Caki2 (cell line): ENCODE data around the gene S100A7A. TPM values are rescaled to one million over a fixed set of nuclear protein-coding genes. Genes with fewer than 3 reads are reported as not detected.
"Not testable (repeated sequence)": the region's sequence is repeated elsewhere in the genome, so short reads cannot be mapped to it uniquely, and the experiment has no call there.

Source experiments
- DNase-seq: peaks from one replicate; pipeline ENCODE4 v3.0.0-alpha.2; 2015; ENCODE audit warnings: low read depth
- in situ Hi-C: cut with HindIII; loops from 2 replicates; pipeline ENCODE4 v1.10.0; 2016; ENCODE audit warnings: low sequenced_read_pairs, low pct_unique_long_range_greater_than_20kb, mixed read lengths
- total RNA-seq: library from RNA; depleted of rRNA; stranded (reverse); fragments of >200 nt; shearing (Covaris generic); gene quantifications from 2 replicates; pipeline ENCODE4 v1.2.3, GENCODE V29; 2014; ENCODE audit warnings: low replicate concordance

The S100A7A gene
- total RNA-seq, 1 experiment from 2014 or later, result not detected

GRCh38 chr1:153392258-153392657, 24.1 kb upstream of the S100A7A start:
- no peak for DNase-seq
- in situ Hi-C loops, result no loop called here

DNA sequence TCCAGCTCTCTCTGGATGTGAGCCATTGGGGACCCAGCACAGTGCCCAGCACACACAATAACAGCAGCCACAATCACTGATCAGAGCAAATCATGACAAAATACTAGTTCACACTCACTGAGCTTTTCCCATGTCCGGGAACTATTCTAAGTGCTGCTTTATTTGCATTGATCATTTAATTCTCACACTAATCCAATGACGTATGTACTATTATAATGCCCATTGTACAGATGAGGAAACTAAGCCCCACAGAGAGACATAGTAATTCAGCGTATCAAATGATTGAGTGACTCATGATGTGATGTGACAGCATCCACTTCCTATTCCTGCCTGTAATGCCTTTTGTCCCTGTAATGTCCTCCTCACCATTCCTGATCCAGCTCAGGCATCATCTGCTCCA, 23.5 kb upstream of the S100A7A start:
- in situ Hi-C loops, result no loop called here
- DNase-seq, result no peak

DNA sequence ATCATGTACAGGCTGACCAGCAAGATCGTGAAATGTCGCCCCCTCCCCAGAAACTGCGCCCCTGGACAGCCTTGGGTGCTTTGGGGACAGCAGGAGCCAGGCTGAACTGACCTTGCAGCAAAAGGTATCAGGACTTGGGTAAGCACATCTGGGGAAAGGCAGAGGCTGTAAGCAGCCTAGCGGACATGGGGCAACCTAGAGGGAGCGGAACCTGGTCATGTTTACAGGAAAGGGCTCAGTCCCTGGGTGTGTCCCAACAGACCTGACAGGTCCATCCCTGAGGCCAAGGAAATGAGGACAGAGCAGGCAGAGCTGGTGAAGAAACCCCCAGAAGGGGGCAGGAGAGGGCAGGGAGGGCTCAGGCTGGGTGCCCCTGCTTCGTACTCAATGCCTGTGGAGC, 22.4 kb upstream of the S100A7A start:
- no peak for DNase-seq
- in situ Hi-C loops, result no loop called here

- in situ Hi-C loops, result no loop called here
- no peak for DNase-seq
These were observed 21.9 kb upstream of the S100A7A start for GRCh38 chr1:153394391-153394790.

DNA sequence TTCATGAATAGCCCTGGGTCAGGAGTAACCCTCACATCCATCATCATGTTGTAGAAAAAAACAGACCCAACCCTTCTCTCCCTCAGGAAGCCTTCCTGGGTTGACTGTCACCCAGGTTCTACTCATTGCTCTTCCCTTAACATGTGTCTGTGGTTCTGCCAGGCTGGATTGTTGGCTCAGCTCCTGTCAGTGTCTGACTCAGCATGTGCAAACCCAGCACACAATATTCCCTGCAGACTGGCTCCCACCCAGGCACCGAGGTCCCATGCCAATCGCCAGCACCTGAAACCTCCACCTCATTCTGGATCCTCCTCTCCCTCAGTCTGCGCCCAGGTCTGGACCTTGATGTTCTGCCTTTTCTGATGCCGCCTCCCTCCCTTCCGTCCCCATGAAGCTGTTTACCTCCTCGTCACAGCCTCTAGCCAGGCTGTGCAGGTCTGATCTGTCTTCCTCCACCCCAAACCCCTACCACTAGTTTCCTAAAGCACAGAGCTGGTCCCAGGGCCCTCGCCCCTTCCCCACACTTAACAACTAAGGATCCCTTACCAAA, 21.1 kb upstream of the S100A7A start:
- no peak for DNase-seq
- in situ Hi-C loops, result no loop called here

DNA sequence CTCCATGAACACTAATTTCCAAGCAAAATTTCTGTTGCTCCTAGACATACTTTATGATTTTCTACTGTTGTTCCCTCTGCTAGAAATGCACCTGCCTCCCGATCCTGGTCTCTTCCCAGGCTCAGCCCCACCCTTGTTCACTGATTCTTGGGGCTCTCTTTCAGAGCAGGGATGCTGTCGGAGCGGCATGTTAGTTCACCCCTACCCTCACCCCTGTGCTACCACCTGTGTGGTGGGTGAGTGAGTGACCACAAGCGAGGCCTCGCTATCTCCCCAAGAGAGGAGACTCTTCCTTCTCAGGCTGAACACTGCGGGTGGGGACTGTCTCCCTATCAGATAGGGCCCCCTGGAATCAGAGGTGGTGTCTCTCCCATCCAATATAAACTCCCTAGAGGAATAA, 20.5 kb upstream of the S100A7A start:
- no peak for DNase-seq
- in situ Hi-C loops, result no loop called here

GRCh38 chr1:153396461-153396860, 19.9 kb upstream of the S100A7A start:
- DNase-seq, result no peak
- in situ Hi-C loops, result no loop called here

GRCh38 chr1:153397051-153397923, 19.0 kb upstream of the S100A7A start:
- DNase-seq, result no peak
- in situ Hi-C loops, result no loop called here

DNA sequence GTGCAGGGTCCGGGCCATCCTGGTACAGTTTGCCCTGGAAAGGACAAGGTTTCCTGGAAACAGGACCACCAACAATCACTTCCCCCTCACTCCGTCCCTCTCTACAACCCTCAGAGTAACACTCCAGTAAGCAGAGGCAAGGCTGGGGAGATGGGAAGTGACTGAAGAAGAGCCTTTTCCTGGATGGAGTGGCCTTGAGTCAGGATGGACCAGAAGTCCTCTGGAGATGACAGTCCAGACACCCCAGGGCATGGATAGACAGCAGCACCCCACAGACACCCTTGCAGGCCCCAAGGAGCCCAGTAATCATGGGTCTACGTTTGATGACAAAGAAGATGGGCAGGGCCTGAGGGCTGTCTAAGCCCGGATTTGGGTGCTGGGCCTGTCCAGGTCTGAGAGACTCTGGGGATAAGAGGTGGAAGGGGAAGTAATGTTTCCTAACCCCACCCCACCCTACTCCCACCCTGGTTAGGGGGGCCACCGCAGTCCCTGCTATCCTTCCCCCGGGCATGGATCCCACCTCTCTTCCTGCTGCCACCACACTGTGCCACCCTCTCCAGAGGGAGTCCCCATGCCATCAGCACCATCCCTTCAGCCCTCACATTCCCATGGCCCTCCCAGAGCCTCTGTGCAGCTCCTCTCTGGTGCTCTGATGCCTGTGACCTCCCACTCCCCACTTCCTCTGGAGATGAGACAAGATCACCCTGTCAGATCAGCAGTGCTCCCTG, 18.2 kb upstream of the S100A7A start:
- DNase-seq, result no peak
- in situ Hi-C loops, result no loop called here

DNA sequence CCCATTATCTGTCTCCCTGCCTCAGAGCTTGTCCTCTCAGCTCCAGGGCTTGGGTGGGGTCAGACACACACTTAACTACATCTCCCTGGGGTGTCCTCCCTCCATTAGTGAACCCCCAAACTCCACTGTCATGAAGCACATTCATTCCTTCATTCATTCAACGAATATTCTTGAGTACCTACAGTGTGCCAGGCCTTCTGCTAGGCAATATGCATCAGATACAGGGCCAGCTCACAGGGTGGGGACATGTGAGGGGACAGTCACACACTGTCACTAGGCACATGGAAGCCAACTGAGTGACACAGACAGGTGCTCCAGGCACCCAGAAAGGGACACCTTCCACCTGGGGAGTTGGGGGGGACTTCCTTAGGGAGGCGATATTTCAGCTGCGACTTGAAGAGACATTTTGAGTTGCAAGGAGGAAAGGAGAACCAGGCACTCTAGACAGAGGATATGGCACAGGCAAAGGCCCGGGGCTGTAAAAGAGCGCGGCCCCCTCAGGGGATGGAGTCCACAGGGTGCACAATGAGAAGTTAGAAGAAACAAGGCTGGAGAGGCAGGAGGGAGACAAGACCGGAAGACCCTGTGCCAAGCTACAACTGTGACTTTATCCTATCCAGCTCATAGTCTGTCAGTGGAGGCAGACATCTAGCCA, 16.8 kb upstream of the S100A7A start:
- DNase-seq, result no peak
- in situ Hi-C loops, result no loop called here

DNA sequence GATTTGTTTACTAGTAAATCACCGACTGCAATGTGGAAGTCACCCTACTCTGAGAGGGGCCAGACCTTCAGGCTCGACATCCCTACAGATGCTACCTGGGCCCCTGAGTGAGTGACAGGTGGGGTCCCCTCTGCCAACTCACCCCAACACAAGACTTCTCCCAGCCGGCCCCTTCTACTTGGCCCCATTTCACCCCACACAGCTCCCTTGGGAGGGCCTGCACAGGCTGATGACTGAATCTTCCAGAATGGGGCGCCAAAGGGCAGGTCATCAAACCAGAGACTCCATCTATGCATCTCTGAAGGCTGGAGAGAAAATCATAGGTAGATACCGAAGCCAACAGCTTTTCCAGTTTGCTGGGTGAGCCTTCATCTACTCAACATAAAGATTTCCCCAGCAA, 16.1 kb upstream of the S100A7A start:
- no peak for DNase-seq
- in situ Hi-C loops, result no loop called here

- DNase-seq, result no peak
- in situ Hi-C loops, result no loop called here
These were observed 14.9 kb upstream of the S100A7A start for GRCh38 chr1:153401461-153401860.

DNA sequence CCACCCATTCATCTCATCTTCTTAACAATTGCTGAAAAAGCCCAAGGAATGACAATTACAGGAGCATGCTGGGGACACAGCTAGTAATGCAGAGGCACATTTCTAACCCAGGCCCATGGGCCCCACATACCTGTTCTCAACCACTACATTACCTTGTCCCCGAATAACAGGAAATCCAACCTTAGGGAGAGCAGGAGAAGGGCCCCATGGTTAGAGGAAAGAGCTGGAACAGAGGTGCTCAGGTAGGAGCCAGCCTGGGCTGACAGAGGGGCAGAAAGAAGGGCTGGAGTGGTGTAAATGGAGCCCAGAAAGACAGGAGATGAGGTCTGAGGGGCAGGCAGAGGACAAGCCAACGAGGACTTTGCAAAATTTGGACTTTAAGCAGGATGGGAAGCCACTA, 14.1 kb upstream of the S100A7A start:
- DNase-seq, result no peak
- in situ Hi-C loops, result no loop called here

- in situ Hi-C loops, result no loop called here
- no peak for DNase-seq
These were observed 12.8 kb upstream of the S100A7A start for GRCh38 chr1:153403421-153404085.

DNA sequence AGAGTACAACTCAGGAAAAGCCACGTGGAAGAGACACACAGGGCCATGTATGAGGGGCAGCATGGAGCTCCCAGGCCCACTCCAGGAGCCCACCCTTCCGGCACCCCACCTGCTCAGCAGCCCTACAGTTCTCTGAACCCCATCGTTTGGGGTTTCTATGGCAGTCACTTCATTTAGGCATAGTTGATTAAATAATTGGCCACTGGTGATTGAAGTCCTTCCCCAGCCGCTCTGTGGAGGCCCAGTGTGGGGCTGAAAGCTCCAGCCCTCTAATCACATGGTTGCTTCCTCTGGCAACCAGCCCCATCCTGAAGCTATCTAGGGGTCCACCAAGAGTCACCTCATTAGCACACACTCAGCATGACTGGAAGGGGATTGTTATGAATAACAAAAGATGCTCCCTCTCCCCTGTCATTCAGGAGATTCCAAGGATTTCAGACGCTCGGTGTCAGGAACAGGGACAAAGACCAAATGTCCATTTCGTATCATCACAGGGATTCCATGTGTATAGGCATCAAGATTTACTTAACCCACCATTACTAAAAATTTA, 12.2 kb upstream of the S100A7A start:
- in situ Hi-C loops, result no loop called here
- no peak for DNase-seq

- in situ Hi-C loops, result no loop called here
- peak; percentile 10 for DNase-seq
These were observed 11.6 kb upstream of the S100A7A start for GRCh38 chr1:153404768-153405167.

DNA sequence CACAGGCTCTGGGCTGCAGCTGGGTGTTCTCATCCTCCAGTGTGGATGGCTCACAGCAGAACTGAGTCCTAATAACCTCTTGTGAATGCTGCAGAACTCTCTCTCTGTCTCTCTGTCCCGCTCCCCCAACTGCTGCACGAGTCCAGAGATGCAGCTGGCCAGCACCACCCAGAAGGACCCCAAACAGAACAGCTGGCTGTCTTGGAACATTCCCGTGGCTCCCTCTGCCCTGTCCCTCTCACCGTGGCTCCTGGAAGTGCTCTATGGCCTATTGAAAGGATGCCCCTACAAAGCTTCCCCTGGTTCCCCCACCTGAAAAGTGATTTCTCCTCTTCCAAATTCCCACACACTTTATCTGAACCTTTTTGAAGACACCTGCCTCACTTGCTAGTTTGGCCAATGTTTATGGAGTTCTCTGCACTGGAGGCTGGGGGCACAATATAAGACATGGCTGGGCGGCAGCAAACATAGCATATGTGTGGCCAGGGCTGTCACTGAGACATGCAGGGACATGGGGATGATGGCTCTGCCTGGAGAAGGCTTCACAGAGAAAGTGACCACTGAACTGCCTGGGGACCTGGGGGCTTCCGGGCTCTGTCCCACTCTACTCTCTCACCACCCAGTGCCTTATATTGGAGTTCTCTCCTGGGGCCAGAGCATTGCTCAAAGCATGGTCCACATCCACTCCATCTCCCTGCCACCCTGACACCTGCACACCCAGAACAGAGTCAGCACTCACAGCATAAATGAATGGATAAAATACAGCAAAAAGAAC, 10.3 kb upstream of the S100A7A start:
- DNase-seq, in situ Hi-C loops: not testable (repeated sequence)
